HG03045 (cell line): ENCODE results near the gene NME8.
"Not testable (repeated sequence)": the region's sequence is repeated elsewhere in the genome, so short reads cannot be mapped to it uniquely, and the experiment has no call there.

ENCODE experiments used
- ATAC-seq: cut with Tn5 transposase; IDR thresholded peaks from one replicate; pipeline ENCODE4 v1.9.1; 2021; ENCODE audit warnings: mild to moderate bottlenecking, moderate library complexity; ENCODE audit not compliant: unreplicated experiment

NME8 gene, protein sequence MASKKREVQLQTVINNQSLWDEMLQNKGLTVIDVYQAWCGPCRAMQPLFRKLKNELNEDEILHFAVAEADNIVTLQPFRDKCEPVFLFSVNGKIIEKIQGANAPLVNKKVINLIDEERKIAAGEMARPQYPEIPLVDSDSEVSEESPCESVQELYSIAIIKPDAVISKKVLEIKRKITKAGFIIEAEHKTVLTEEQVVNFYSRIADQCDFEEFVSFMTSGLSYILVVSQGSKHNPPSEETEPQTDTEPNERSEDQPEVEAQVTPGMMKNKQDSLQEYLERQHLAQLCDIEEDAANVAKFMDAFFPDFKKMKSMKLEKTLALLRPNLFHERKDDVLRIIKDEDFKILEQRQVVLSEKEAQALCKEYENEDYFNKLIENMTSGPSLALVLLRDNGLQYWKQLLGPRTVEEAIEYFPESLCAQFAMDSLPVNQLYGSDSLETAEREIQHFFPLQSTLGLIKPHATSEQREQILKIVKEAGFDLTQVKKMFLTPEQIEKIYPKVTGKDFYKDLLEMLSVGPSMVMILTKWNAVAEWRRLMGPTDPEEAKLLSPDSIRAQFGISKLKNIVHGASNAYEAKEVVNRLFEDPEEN

GRCh38 chr7:37848297-37848696 is at the start of gene NME8:
NME8 (plus strand) TSS chr7:37848597; CDS start chr7:37850267, 1,670 bp downstream.
- no peak for ATAC-seq

GRCh38 chr7:37806152-37806551 is 42.2 kb upstream of the NME8 start:
- no peak for ATAC-seq

DNA sequence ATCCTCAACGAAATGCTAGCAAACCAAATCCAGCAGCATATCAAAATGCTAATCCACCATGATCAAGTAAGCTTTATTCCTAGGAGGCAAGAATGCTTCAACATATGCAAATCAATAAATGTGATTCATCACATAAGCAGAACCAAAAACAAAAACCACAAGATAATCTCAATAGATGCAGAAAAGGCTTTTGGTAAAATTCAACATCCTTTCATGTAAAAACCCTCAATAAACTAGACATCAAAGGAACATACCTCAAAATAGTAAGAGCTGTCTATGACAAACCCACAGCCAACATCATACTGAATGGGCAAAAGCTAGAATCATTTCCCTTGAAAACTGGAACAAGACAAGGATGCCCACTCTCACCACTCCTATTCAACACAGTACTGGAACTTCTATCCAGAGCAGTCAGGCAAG is 36.2 kb upstream of the NME8 start:
- ATAC-seq = not testable (repeated sequence)

- ATAC-seq = peak; percentile 86
Measured at GRCh38 chr7:37815671-37816371, 32.6 kb upstream of the NME8 start.

DNA sequence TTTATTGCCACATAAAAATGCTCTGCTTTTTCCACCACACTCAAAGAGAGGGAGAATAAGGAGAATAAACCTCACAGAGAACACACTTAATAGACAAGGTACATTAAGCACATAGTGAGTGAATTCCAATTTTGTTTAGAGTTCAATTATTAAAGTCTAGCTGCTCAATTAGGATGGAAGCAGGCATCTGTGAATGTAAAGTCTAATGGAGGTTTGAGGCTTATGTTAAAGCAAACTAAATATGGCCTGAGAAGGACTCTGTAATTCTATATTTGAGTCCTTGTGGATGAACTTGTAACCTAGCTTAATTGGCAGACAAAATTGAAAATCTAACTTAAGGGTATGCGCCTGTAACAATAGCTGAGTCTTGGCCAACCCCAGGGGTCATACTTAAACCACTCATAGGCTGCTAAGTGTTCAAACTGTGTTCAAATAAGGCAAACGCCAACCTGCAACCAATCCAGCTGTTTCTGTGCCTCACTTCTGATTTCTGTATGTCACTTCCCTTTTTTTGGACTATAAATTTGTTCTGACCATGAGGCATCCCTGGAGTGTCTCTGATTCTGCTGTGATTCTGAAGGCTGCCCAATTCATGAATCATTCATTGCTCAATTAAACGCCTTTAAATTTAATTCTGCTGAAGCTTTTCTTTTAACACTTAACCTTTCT is 31.3 kb upstream of the NME8 start:
- ATAC-seq = no peak

DNA sequence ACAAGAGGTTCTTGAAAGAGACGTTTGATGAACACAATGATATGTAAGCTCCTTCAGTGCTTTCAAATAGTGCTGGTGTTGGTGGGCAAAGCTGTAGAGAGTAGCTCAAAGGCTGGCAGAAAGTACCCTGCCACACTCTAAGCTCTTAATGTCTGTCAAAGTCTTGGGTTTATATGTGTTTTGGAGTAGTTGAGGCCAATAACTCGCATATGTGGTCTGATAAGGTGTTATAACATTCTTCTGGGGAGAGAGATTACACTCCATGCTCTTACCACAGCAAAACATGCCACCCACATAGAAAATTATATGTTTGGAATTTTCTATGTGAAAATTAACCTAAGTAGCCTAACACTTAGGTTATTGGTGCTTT is 30.8 kb upstream of the NME8 start:
- ATAC-seq = no peak

DNA sequence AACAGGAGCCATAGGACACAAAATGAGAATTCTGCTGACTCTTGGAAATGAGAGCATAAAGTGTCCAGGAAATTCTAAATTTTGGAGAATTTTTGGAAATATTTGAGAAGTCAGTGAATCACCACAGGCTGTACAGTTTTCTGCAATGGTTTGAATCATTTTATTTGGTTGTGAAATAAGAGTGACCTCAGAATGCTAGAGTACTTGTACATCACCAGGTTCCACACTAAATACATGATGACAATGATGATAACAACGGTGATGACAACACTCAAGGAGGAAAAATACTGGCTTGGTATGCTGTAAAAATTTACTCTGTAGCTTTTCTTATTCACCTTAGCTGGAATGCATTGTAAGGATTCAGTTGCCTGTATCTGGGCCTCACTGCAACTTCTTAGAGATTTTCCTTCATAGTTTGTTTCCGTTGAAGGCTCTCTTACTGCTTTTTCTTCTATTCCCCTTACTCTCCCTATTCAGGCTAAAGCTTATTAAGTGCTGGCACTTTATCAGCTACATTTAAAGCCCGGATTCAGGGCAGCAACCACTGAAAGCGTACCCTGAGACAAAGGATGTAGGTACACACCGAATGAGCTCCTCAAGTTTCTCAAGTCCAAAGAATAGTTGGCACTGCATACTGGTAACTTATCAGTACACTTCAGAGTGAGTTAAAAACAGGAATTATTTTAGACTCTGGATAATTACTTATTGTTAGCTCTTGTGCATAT is 30.2 kb upstream of the NME8 start:
- no peak for ATAC-seq

- peak; percentile 85 for ATAC-seq
Measured at GRCh38 chr7:37820708-37821468, 27.5 kb upstream of the NME8 start.

GRCh38 chr7:37822946-37823345 is 25.5 kb upstream of the NME8 start:
- ATAC-seq = no peak

DNA sequence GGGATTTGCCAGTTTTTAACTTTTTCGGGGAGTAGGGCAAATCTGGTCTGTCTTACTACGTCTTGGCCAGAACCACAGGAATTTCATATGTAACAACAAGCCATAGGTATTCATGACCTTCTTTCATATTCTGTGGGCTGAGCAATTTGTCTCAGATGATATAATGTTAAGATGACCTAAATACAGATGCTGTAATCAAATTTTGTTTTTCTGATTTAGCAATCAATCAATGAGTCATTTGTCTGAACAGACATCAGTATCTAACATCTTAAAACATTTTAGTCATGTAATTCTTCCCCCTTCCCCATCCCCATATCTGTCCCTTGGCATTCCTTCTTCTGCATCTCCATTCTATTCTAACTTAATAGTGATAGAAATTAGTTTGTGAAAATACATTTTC is 24.8 kb upstream of the NME8 start:
- ATAC-seq = no peak

- no peak for ATAC-seq
Measured at GRCh38 chr7:37825038-37825437, 23.4 kb upstream of the NME8 start.

DNA sequence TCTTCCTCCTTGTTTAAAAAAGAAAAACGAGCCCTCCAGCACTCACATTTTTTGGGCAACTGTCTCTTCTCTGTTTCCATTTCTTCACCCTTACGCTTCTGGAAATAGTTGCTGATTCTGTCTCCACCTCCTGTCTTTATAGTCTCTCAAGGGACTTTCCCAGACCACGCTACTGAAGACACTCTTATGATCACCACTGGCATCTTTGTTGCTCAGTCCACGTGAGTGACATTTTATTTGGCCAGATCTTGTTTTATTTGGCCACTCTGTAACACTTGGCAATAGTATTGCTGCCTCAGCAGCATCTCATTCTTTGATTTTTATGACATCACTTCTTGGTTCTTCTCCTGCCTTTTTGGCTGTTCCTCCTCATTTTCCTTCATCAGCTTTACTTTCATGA is 21.6 kb upstream of the NME8 start:
- no peak for ATAC-seq

DNA sequence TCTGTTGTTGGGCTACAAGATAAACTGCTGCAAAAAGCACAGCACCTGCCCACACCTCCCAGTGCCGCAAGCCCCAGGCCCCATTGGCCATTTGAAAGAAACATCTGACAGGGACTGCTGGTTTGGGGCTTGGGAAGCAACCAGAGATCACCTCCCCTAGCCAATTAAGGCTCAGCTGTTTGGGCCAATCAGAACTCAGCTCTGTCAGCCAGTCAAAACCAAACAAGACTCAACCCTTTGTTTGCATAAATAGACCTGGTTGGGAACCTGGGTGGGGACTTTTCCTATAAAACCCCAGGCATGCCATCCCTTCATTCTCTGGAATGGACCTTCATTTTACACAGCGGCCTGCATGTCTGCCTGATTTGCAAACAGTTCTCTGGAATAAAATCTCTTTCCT is 17.2 kb upstream of the NME8 start:
- no peak for ATAC-seq

GRCh38 chr7:37832194-37832593 is 16.2 kb upstream of the NME8 start:
- ATAC-seq = peak; percentile 84

DNA sequence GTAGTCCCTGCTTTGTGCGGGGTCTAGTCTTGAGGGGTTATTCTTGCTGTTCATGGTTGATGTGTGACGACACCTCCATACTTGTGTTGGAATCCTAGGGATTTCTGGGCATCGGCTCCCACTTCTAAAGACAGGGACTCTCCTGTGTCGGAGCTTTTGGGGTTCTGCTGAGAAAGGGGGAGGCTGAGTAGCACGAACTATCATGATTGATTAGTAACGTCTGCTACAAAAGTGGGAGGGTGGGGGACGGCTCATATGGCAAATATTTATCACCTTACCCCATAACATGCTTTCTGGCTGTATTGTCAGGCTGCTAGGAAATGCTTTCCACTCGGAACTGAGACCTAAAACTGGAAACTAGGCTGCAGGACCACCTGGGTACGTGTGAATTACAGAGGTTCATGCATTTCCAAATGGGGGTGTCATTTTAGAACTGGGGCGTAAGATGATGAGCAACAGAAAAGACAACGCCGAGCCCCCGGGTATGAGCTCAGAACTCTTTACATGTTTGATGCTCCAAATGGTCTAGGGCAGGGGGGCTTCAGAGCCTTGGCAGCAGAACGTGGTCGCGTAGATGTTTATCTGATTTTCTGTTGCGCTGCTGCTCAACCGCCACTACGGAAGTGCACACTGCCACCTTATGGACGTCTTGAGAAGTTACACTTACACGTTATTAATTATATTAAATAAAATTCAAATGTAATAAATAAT is 15.1 kb upstream of the NME8 start:
- no peak for ATAC-seq

DNA sequence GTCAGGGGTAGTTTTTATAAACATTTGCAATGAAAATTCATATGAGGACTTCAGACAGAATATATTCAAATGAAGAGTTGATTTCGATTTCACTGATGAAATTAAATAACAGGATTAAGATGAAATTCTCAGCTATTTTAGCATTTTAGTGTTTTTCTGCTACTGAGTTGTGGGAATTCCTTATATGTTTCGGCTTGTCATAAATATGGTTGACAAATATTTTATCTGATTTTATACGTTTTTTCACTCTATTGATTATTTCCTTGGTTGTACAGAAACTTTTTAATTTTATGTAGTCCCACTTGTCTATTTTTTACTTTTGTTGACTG is 14.6 kb upstream of the NME8 start:
- no peak for ATAC-seq

GRCh38 chr7:37853468-37853867 is 5.1 kb downstream of the NME8 start:
- ATAC-seq = no peak

DNA sequence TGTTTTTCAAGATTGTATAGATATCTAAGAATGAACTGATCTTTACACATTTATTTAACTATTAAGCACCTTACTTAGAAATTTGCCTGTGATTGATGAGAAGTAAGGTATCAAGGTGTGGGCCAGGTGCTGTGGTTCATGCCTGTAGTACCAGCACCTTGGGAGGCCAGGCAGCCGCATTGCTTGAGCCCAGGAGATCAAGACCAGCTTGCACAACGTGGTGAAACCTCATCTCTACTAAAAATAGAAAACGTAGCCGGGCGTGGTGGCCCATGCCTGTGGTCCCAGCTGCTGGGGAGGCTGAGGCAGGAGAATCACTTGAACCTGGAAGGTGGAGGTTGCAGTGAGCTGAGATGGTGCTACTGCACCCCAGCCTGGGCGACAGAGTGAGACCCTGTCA is 33.7 kb downstream of the NME8 start:
- ATAC-seq = no peak

DNA sequence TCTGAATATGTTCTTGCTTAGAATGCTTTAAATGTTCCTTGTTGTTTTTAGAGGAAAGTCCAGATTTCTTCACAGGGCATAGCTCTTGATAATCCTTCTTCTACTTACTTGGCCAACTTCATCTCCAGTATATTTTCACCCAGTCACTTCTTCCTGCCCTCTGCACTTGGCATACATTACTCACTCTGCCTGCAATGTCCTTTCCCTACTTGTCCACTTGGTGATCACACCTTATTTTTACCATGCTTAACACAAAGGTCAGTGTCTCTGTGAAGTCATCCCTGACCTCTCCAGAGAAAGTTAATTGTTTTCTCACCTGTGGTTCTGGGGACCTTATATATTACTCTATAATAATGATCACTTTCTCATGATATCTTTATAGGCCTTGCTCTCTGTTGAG is 45.0 kb downstream of the NME8 start:
- ATAC-seq = no peak

DNA sequence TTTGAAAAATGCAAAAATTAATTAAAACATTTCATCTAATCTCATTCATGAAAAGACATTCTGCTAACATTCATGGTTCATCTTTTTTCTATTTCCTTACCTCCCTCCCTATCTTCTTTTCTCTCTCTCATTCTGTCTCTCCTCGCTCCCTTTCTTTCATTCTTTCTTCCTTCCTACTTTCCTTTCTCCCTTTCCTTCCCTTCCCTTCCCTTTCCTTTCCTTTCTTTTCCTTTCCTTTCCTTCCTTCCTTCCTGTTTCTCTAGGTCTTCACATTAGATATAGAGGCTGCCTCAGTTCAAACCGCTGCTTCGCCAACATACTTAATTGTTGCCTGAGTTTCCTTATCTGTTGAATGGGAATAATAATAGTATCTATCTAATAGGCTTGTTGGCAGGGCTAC is 46.3 kb downstream of the NME8 start:
- ATAC-seq = no peak
